HCT116 (cell line): ENCODE data around the gene DHX40. TPM values are rescaled to one million over a fixed set of nuclear protein-coding genes. Genes with fewer than 3 reads are reported as not detected.
A peak's percentile ranks its signal among the peaks of the same experiment; 100 is the strongest.

Source experiments
- ATAC-seq: fragments of 200-7000 bp; cut with Tn5 transposase; 2 replicates; pipeline ENCODE4 v1.9.1; 2020; ENCODE audit warnings: mild to moderate bottlenecking, moderate library complexity
- BruUV-seq: library from RNA; stranded (reverse); fragments of 400-500 nt; replicated peaks from 2 replicates; lab custom pipeline; 2021; lab: Mats Ljungman, UMichigan
- CTCF ChIA-PET: fragments of 300-600 bp; sonication (Branson Sonifier 250); formaldehyde crosslinking; loops from one replicate; lab custom pipeline; 2021; ENCODE audit warnings: antibody characterized with exemption; lab: Charles Lee
- POLR2A ChIA-PET: fragments of 300-600, 350-600 bp; sonication (Branson Sonifier 250); formaldehyde crosslinking; loops from one replicate; lab custom pipeline; 2021; ENCODE audit warnings: antibody characterized with exemption; lab: Charles Lee
- RAD21 ChIA-PET, 2 experiments: fragments of 300-600 bp; sonication (Branson Sonifier 250); formaldehyde crosslinking; loops; one replicate each; lab custom pipeline; 2023; ENCODE audit warnings: low total read pairs in 2 of 2; ENCODE audit not compliant: uncharacterized antibody in 2 of 2, unreplicated experiment in 2 of 2, low non-redundant PET in 1 of 2; lab: Charles Lee
- DNase-seq: peaks from one replicate; pipeline ENCODE4 v3.0.0-alpha.2; 2010; ENCODE audit warnings: low read depth, low spot score
- H2AFZ ChIP-seq: fragments of 200-600 bp; shearing (Covaris generic), sonication (generic); 2 replicates; pipeline ENCODE4 v1.6.1; 2017; ENCODE audit warnings: low read depth, mixed run types, mixed read lengths, antibody characterized with exemption, low read length; ENCODE audit not compliant: poor library complexity, severe bottlenecking
- H3K27ac ChIP-seq: 2 replicates; pipeline ENCODE4 v1.5.1; 2012; ENCODE audit warnings: low read depth, low read length
- H3K27me3 ChIP-seq: fragments of 200-600 bp; sonication (generic); 2 replicates; pipeline ENCODE4 v1.6.1; 2016; ENCODE audit warnings: mixed run types, low read length, mixed read lengths; ENCODE audit not compliant: insufficient read depth
- H3K36me3 ChIP-seq, 2 experiments: fragments of 200-500 bp in 1 of 2; fragments of 200-600 bp in 1 of 2; sonication (Bioruptor generic) in 1 of 2; sonication (generic) in 1 of 2; 2 replicates each; pipeline versions ENCODE4 v1.5.1 to v1.6.1; 2014 to 2016; ENCODE audit warnings: low read length in 2 of 2, inconsistent platforms in 1 of 2, mixed read lengths in 1 of 2, mixed run types in 1 of 2; ENCODE audit not compliant: insufficient read depth in 2 of 2, control insufficient read depth in 1 of 2
- H3K4me1 ChIP-seq, 2 experiments: fragments of 200-600 bp in 1 of 2; sonication (generic) in 1 of 2; 2 replicates each; pipeline versions ENCODE4 v1.5.1 to v1.6.1; 2012 to 2017; ENCODE audit warnings: low read length in 2 of 2, inconsistent platforms in 1 of 2, mild to moderate bottlenecking in 1 of 2, mixed read lengths in 1 of 2, mixed run types in 1 of 2, moderate library complexity in 1 of 2; ENCODE audit not compliant: insufficient read depth in 2 of 2, control insufficient read depth in 1 of 2
- H3K4me2 ChIP-seq: fragments of 200-600 bp; sonication (generic); 2 replicates; pipeline ENCODE4 v1.6.1; 2017; ENCODE audit warnings: mixed run types, low read length, mixed read lengths
- H3K4me3 ChIP-seq, 2 experiments: fragments of 200-600 bp in 1 of 2; sonication (generic) in 1 of 2; replicated peaks in 1 of 2; 2 replicates each; pipeline ENCODE4 v1.5.1; 2011 to 2016; ENCODE audit warnings: low read length in 2 of 2, control low read depth in 1 of 2, low read depth in 1 of 2, mild to moderate bottlenecking in 1 of 2, mixed read lengths in 1 of 2, mixed run types in 1 of 2
- H3K79me2 ChIP-seq: fragments of 200-600 bp; sonication (generic); 2 replicates; pipeline ENCODE4 v1.6.1; 2017; ENCODE audit warnings: mild to moderate bottlenecking, mixed run types, low read length, moderate library complexity, mixed read lengths; ENCODE audit not compliant: insufficient read depth
- H3K9ac ChIP-seq: fragments of 200-600 bp; sonication (generic); 2 replicates; pipeline ENCODE4 v1.6.1; 2016; ENCODE audit warnings: low read length, mixed read lengths
- H3K9me2 ChIP-seq: fragments of 200-600 bp; sonication (generic), shearing (Covaris generic); 2 replicates; pipeline ENCODE4 v1.6.1; 2017; ENCODE audit warnings: mixed run types, mild to moderate bottlenecking, moderate library complexity; ENCODE audit not compliant: insufficient read depth
- H3K9me3 ChIP-seq, 2 experiments: fragments of 200-500 bp in 1 of 2; fragments of 200-600 bp in 1 of 2; sonication (Bioruptor generic) in 1 of 2; sonication (generic) in 1 of 2; 2 replicates each; pipeline ENCODE4 v1.6.1; 2014 to 2017; ENCODE audit warnings: low read length in 2 of 2, mixed read lengths in 2 of 2, inconsistent platforms in 1 of 2, low read depth in 1 of 2, mild to moderate bottlenecking in 1 of 2, mixed run types in 1 of 2, moderate library complexity in 1 of 2; ENCODE audit not compliant: control insufficient read depth in 1 of 2, insufficient read depth in 1 of 2
- H4K20me1 ChIP-seq: fragments of 200-600 bp; sonication (generic), shearing (Covaris generic); 2 replicates; pipeline ENCODE4 v1.6.1; 2017; ENCODE audit warnings: mixed run types, mild to moderate bottlenecking, moderate library complexity; ENCODE audit not compliant: insufficient read depth
- CBX3 ChIP-seq: IDR thresholded peaks from 2 replicates; pipeline ENCODE4 v1.6.1; 2012; ENCODE audit warnings: low read depth
- CEBPB ChIP-seq: IDR thresholded peaks from 2 replicates; pipeline ENCODE4 v1.6.1; 2012; ENCODE audit warnings: low read depth
- EGR1 ChIP-seq: IDR thresholded peaks from 2 replicates; pipeline ENCODE4 v1.6.1; 2012; ENCODE audit warnings: low read depth
- ELF1 ChIP-seq: IDR thresholded peaks from 2 replicates; pipeline ENCODE4 v1.6.1; 2012; ENCODE audit warnings: low read depth, borderline replicate concordance
- EZH2 ChIP-seq: fragments of 200-600 bp; sonication (generic); IDR thresholded peaks from 2 replicates; pipeline ENCODE4 v1.6.1; 2017; ENCODE audit warnings: antibody characterized with exemption, mixed run types
- RAD21 ChIP-seq: IDR thresholded peaks from 2 replicates; pipeline ENCODE4 v1.6.1; 2012; ENCODE audit warnings: low read depth, mild to moderate bottlenecking
- REST ChIP-seq: IDR thresholded peaks from 2 replicates; pipeline ENCODE4 v1.6.1; 2012; ENCODE audit warnings: low read depth
- SIN3A ChIP-seq: IDR thresholded peaks from 2 replicates; pipeline ENCODE4 v1.6.1; 2012; ENCODE audit warnings: low read depth
- SP1 ChIP-seq: IDR thresholded peaks from 2 replicates; pipeline ENCODE4 v1.6.1; 2012; ENCODE audit warnings: low read depth
- TCF7L2 ChIP-seq: IDR thresholded peaks from 2 replicates; pipeline ENCODE4 v1.7.0; 2011; ENCODE audit warnings: borderline replicate concordance, inconsistent platforms; ENCODE audit not compliant: insufficient read depth, insufficient read length; ENCODE audit errors: extremely low read depth
- ZBTB33 ChIP-seq: IDR thresholded peaks from 2 replicates; pipeline ENCODE4 v1.6.1; 2011; ENCODE audit warnings: mild to moderate bottlenecking, low read length, moderate library complexity; ENCODE audit not compliant: insufficient replicate concordance; ENCODE audit errors: extremely low read depth
- ZFX ChIP-seq: fragments of 450-650 bp; IDR thresholded peaks from 2 replicates; pipeline ENCODE4 v1.6.1; 2017
- intact Hi-C: fragments of 100-400 bp; cut with micrococcal nuclease; formaldehyde crosslinking; loops from 2 replicates; pipeline ENCODE4 v1.10.0; 2022
- total RNA-seq: library from RNA; stranded (reverse); gene quantifications from one replicate; pipeline ENCODE4 v1.2.1, GENCODE V29; 2021; ENCODE audit not compliant: unreplicated experiment
- TF ChIP-seq, protein P1 (sequence below): IDR thresholded peaks from 2 replicates; pipeline ENCODE4 v1.6.1; 2012

Gene DHX40
- total RNA-seq, 1 experiment from 2014 or later = 58.7 TPM

GRCh38 chr17:59620064-59620359 is 54.6 kb downstream of the DHX40 start:
- peak overlapping the region; percentile 94 for H3K27ac ChIP-seq
- CTCF ChIA-PET = interaction anchor here (1.9 kb wide), 1 partner anchor 13 kb away, joined by 4 read pairs; no protein-coding TSS in a partner anchor
- peaks cover 32% of the 10 kb centered on the region; the same call in 1 of the 2 replicates for H4K20me1 ChIP-seq
- peak overlapping the region; percentile 85 to 95 for H3K4me3 ChIP-seq
- peaks cover 69% of the 10 kb centered on the region for H3K79me2 ChIP-seq
- peak overlapping the region; percentile 98 for H3K9ac ChIP-seq
- no peak for DNase-seq
- no peaks in the 10 kb centered on the region for H3K27me3 ChIP-seq
- H3K9me3 ChIP-seq = no peaks in the 10 kb centered on the region
- H3K4me2 ChIP-seq = peak overlapping the region; percentile 82
- H3K4me1 ChIP-seq = peaks cover 19 to 32% of the 10 kb centered on the region in 2 experiments
- intact Hi-C loops = no loop called here
- H3K9me2 ChIP-seq = no peaks in the 10 kb centered on the region
- no peak for ATAC-seq
- POLR2A ChIA-PET = interaction anchor here (0.7 to 2.4 kb wide), 6 partner anchors 9 to 102 kb away, joined by 3 to 9 read pairs (median 6); no protein-coding TSS in a partner anchor
- BruUV-seq = no TSS peak
- RAD21 ChIA-PET = interaction anchor here in 1 of 2 experiments (1.2 kb wide), 1 partner anchor 55 kb away, joined by 3 read pairs; the partner anchor contains the start of gene DHX40
- peaks cover 6 to 8% of the 10 kb centered on the region in 2 experiments; a peak in 2 of 4 replicates for H3K36me3 ChIP-seq
- no peak overlapping the region for H2AFZ ChIP-seq
- no peak for TF ChIP-seq EZH2
- TF ChIP-seq ZFX = peak; percentile 47

GRCh38 chr17:59620518-59621259 is 55.3 kb downstream of the DHX40 start:
- H3K4me2 ChIP-seq = peak overlapping the region; percentile 82
- BruUV-seq = TSS peak; percentile 54
- H3K9me3 ChIP-seq = no peaks in the 10 kb centered on the region
- ATAC-seq (peak; percentile 42), DNase-seq (peak; percentile 16)
- H4K20me1 ChIP-seq = peaks cover 38% of the 10 kb centered on the region; the same call in 1 of the 2 replicates
- peak overlapping the region; percentile 94 for H3K27ac ChIP-seq
- peak overlapping the region; percentile 85 to 95 for H3K4me3 ChIP-seq
- ChIA-PET CTCF (no interaction called here), RAD21 (no interaction called here), POLR2A (interaction anchor here (1.6 to 2.4 kb wide), 2 partner anchors 13 to 22 kb away, joined by 7 to 8 read pairs; no protein-coding TSS in a partner anchor)
- peaks cover 6 to 8% of the 10 kb centered on the region in 2 experiments; a peak in 2 of 4 replicates for H3K36me3 ChIP-seq
- no peak overlapping the region for H2AFZ ChIP-seq
- intact Hi-C loops = no loop called here
- no peaks in the 10 kb centered on the region for H3K27me3 ChIP-seq
- peak overlapping the region; percentile 98 for H3K9ac ChIP-seq
- H3K79me2 ChIP-seq = peaks cover 76% of the 10 kb centered on the region
- H3K4me1 ChIP-seq = peaks cover 19 to 32% of the 10 kb centered on the region in 2 experiments
- no peaks in the 10 kb centered on the region for H3K9me2 ChIP-seq
- TF ChIP-seq, protein P1, sequence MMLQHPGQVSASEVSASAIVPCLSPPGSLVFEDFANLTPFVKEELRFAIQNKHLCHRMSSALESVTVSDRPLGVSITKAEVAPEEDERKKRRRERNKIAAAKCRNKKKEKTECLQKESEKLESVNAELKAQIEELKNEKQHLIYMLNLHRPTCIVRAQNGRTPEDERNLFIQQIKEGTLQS = no peak
- no peak for TF ChIP-seq EGR1
- no peak for TF ChIP-seq ZFX
- no peak for TF ChIP-seq ZBTB33
- TF ChIP-seq REST = no peak
- TF ChIP-seq SIN3A = no peak
- no peak for TF ChIP-seq CEBPB
- TF ChIP-seq TCF7L2 = no peak
- no peak; the same call in 1 of the 2 replicates for TF ChIP-seq SP1
- no peak for TF ChIP-seq RAD21
- TF ChIP-seq EZH2 = no peak
- no peak for TF ChIP-seq ELF1
- TF ChIP-seq CBX3 = no peak
